HUES64 (cell line): Measurements from ENCODE around the gene DDX1.

ENCODE experiments used
- H3K27ac ChIP-seq: 2 replicates; pipeline ENCODE4 v1.7.0; 2013; ENCODE audit warnings: low read depth, low read length, inconsistent platforms
- H3K27me3 ChIP-seq: 2 replicates; pipeline ENCODE4 v1.6.1; 2013; ENCODE audit warnings: mild to moderate bottlenecking, low read length; ENCODE audit not compliant: insufficient read depth
- H3K36me3 ChIP-seq: 2 replicates; pipeline ENCODE4 v1.6.1; 2013; ENCODE audit warnings: mild to moderate bottlenecking, low read length; ENCODE audit not compliant: insufficient read depth
- H3K4me1 ChIP-seq: 2 replicates; pipeline ENCODE4 v1.6.1; 2013; ENCODE audit warnings: mild to moderate bottlenecking, low read length, moderate library complexity; ENCODE audit not compliant: insufficient read depth
- H3K4me3 ChIP-seq: 2 replicates; pipeline ENCODE4 v1.5.1; 2013; ENCODE audit warnings: mild to moderate bottlenecking, low read length, moderate library complexity
- H3K9ac ChIP-seq: 2 replicates; pipeline ENCODE4 v1.6.1; 2013; ENCODE audit warnings: mild to moderate bottlenecking, low read depth, low read length
- H3K9me3 ChIP-seq: 2 replicates; pipeline ENCODE4 v1.6.1; 2013; ENCODE audit warnings: low read depth, low read length; ENCODE audit not compliant: insufficient read depth
- WGBS: fragments of 150-250, 120-280 bp; methylation state at CpG from one replicate; pipeline ENCODE4 v1.1.7; 2013; ENCODE audit warnings: missing lambda C conversion rate; 5-methylcytosine and 5-hydroxymethylcytosine counted together

The DDX1 gene

DNA sequence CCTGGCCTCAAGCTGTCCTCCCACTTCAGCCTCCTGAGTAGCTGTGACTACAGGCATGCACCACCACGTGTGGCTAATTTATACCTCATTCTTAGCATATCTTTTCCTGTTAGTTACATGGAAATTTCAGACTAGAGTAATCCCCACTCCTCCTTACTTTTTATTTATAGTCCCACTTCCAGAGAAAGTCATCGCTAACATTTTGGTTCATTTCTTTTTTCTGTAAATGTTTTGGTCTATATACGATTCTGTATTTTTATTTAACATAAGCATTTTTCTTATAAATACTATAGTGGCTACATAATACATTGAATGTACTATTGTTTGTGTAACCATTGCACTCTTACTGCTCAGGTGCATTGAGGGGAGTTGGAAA, 42.3 kb downstream of the DDX1 start:
- H3K27ac ChIP-seq, result no peak overlapping the region
- peaks cover 73% of the 10 kb centered on the region for H3K36me3 ChIP-seq
- no peak overlapping the region for H3K4me3 ChIP-seq
- H3K27me3 ChIP-seq, result no peaks in the 10 kb centered on the region
- H3K4me1 ChIP-seq, result peaks cover 14% of the 10 kb centered on the region; the same call in 1 of the 2 replicates
- no peaks in the 10 kb centered on the region for H3K9me3 ChIP-seq
- 90% methylated on average over 1 of the region's 3 CpGs for whole genome bisulfite sequencing
- H3K9ac ChIP-seq, result no peak overlapping the region

DNA sequence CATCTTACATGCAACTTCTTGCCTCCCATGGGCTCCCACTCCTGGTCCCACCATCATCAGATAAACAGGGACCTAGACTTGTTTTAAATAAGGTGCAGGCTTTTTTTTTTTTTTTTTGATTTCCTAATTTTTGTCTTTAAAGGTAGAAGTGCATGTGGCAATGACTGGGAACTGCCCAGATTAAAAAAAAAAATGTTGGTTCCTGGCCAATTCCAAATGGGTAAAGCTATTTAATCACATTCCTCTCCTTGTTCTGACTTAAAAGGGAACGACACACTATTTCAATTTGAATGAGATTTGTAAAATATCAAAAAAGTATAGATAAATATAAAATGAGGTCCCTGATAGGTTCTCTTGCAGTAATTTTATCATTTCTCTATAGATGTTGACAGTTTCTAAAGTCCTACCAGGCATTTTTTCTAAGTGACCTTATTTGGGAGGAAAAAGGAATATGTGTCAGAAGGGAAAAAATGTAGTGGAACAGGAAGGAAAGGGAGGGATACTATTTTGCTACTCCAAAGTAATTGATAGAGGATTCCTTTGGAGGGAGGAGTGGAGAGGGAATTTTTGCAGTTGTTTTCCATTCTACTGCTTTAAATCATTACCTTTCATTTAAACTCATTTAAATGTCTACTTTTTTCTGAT, 43.3 kb downstream of the DDX1 start:
- H3K27me3 ChIP-seq, result no peaks in the 10 kb centered on the region
- WGBS, result no CpG with 5 or more reads among the region's 1 CpG
- H3K4me1 ChIP-seq, result peaks cover 14% of the 10 kb centered on the region; the same call in 1 of the 2 replicates
- peaks cover 63% of the 10 kb centered on the region for H3K36me3 ChIP-seq
- no peak overlapping the region for H3K9ac ChIP-seq
- no peak overlapping the region for H3K4me3 ChIP-seq
- H3K27ac ChIP-seq, result no peak overlapping the region
- no peaks in the 10 kb centered on the region for H3K9me3 ChIP-seq

DNA sequence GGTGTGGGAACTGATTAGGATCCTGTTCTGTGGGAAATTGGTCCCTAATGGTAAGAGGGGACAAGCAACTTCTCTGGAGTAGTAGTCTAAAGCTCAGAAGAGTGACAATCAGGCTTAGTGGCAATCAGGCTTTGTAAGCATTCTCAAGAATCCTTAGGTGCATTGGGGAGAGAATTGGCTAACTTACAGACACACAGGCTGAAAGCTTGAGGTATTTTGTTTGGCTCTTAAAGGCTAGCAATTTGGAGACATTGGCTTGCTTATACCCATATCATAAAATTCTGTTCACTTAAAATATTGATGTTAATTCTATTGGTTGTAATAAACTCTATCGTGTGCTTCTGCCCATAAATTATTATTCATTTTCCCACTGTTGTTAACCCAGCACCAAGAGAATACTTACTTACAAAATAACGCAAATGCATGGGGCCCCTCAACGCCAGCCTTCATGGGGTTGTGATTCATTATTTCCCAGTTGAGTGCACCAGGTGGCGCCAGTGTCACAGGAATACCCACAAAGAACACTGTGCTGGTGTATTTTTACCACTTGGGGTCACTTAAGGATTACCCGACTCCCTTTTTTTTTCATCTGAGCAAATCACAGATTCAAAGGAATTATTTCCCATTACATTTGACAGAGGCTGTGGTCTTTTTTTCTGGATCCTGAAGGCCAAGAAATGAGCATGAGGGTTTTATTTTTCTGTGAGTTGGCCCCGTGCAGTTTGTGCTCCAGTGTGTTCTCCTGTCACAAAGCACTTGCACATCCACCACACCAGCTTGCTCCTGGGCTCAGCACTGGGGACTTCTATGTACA, 45.5 kb downstream of the DDX1 start:
- peaks cover 14% of the 10 kb centered on the region; the same call in 1 of the 2 replicates for H3K4me1 ChIP-seq
- H3K9ac ChIP-seq, result no peak overlapping the region
- H3K36me3 ChIP-seq, result peaks cover 53% of the 10 kb centered on the region
- H3K27me3 ChIP-seq, result no peaks in the 10 kb centered on the region
- H3K9me3 ChIP-seq, result peaks cover 6% of the 10 kb centered on the region; the same call in 1 of the 2 replicates
- no peak overlapping the region for H3K4me3 ChIP-seq
- peak overlapping the region; percentile 16; the same call in 1 of the 2 replicates for H3K27ac ChIP-seq
- 22% methylated on average over 6 of the region's 6 CpGs for WGBS

DNA sequence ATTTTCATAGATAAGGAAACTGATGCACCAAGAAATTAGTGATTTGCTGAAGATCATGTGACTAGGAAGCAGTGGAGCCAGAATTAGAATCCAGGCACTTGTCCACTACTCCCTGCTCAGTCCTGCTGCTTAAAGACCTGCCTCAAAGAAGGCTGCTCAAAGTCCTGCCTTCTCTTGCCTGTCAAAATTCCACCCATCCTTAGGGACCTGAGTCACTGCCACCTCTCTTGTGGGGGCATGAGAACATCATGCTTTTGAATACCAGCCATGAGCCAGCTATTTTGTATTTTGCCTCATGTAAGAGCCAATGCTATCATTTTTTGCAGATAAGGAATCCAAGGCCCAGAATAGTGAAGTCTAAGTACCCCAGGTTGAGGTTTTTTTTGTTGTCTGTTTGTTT, 47.1 kb downstream of the DDX1 start:
- Histone ChIP-seq H3K9ac (no peak overlapping the region), H3K4me3 (no peak overlapping the region), H3K9me3 (peaks cover 6% of the 10 kb centered on the region; the same call in 1 of the 2 replicates), H3K27ac (no peak overlapping the region), H3K36me3 (peaks cover 37% of the 10 kb centered on the region), H3K4me1 (peaks cover 14% of the 10 kb centered on the region; the same call in 1 of the 2 replicates), H3K27me3 (no peaks in the 10 kb centered on the region)

DNA sequence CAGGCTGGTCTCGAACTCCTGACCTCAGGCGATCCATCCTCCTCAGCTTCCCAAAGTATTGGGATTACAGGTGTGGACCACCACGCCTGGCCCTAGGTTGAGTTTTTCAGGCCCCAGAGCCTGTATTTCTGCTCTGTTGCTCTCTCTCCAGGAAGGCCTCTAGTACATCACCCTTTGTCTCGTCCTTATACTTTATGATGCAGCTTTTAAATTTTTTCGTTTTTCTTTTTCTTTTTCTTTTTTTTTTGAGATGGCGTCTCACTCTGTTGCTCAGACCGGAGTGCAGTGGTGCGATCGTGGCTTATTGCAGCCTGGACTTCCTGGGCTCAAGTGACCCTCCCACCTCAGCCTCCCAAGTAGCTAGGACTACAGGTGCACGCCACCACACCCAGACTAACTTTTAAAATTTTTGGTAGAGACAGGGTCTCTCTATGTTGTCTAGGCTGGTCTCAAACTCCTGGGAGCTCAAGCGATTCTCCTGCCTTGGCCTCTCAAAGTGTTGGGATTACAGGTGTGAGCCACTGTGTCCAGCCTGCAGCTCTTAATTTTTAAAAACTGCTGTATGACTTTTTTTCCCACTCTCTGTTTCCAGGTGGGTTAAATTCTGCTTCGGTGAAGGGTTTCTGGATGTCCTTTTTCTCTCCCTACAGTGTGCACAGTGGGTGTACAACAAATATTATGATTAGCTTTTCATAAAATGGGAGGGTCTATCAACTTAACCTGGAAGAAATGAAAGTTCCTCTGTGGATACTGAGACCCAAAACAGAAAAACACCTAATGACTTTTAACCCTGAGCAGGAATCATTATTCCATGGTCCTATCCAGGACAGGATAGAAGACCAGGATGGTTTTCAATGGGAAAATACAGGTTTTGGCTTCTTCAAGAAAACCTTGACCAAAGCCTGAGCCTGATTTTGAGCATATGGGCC, 47.9 kb downstream of the DDX1 start:
- H3K9ac ChIP-seq, result no peak overlapping the region
- 95% methylated on average over 12 of the region's 12 CpGs for WGBS
- peaks cover 28% of the 10 kb centered on the region for H3K36me3 ChIP-seq
- no peak overlapping the region for H3K4me3 ChIP-seq
- peaks cover 13% of the 10 kb centered on the region; the same call in 1 of the 2 replicates for H3K4me1 ChIP-seq
- no peaks in the 10 kb centered on the region for H3K27me3 ChIP-seq
- no peak overlapping the region for H3K27ac ChIP-seq
- peaks cover 6% of the 10 kb centered on the region; the same call in 1 of the 2 replicates for H3K9me3 ChIP-seq

DNA sequence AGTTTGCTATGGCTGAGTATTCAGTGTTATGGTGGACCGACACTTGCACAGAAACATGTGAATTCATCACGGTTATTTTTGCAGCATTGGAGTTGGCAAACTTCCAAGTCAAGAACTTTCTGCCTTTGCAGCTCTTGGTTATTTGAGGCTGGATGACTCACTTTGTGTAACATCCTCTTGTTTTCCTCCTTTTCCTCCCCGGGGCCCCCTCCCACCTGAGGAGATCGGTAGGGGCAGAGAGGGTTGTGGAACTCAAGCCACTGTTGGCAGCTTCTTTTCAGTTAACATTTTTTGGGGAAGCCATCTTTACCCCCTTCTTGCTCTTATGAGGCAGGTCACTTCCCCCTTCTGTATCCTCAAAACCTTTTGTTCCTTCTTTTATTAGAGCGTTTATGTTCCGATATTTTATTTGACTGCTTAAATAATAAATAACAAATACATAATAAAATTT, 48.6 kb downstream of the DDX1 start:
- Histone ChIP-seq H3K9me3 (peaks cover 6% of the 10 kb centered on the region; the same call in 1 of the 2 replicates), H3K9ac (no peak overlapping the region), H3K4me3 (no peak overlapping the region), H3K27me3 (no peaks in the 10 kb centered on the region), H3K36me3 (peaks cover 22% of the 10 kb centered on the region), H3K4me1 (peaks cover 10% of the 10 kb centered on the region; the same call in 1 of the 2 replicates), H3K27ac (no peak overlapping the region)
- WGBS, result 79% methylated on average over 6 of the region's 6 CpGs

DNA sequence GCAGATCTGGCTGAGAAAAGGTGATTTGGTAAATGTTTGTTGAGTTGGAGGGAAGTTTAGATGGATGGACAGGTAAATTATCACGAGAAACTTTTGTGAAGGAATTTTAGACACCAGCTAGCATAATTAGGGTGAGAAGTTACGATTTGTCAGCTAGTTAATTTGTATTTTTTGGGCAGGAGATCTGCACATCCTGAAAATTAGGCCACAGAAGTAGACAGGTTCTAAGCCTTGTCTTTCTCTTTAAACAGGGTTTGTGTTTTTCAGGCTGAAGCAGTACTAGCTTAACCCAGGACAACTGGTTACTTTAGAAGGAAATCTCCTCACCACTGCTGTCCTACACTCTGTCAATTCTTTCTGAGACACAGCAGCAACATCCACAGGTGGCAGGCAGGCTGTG, 49.1 kb downstream of the DDX1 start:
- Histone ChIP-seq H3K9me3 (peaks cover 6% of the 10 kb centered on the region; the same call in 1 of the 2 replicates), H3K4me3 (no peak overlapping the region), H3K27me3 (no peaks in the 10 kb centered on the region), H3K27ac (no peak overlapping the region), H3K4me1 (peaks cover 10% of the 10 kb centered on the region; the same call in 1 of the 2 replicates), H3K36me3 (peaks cover 17% of the 10 kb centered on the region), H3K9ac (no peak overlapping the region)
- 95% methylated on average over 2 of the region's 2 CpGs for WGBS

DNA sequence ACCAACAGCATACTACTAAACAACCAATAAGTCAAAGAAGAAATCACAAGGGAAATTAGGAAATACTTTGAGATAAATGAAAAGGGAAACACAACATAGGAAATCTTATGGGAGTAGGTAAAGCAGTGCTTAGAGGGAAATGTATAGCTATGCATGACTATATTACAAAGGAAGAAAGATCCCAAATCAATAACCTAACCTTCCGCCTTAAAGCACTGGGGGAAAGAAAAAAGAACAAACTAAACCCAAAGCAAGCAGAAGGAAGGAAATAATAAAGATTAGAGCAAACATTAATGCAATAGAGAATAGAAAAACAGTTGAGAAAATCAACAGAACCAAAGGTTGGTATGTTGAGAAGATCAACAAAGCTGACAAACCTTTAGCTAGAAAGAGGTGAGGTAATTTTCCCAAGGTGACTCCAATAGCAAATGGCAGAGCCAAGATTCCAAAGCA, 49.9 kb downstream of the DDX1 start:
- H3K4me3 ChIP-seq, result no peak overlapping the region
- no peak overlapping the region for H3K9ac ChIP-seq
- H3K27ac ChIP-seq, result no peak overlapping the region
- no peaks in the 10 kb centered on the region for H3K27me3 ChIP-seq
- WGBS, result no CpG with 5 or more reads among the region's 1 CpG
- H3K9me3 ChIP-seq, result peaks cover 6% of the 10 kb centered on the region; the same call in 1 of the 2 replicates
- peaks cover 8% of the 10 kb centered on the region; the same call in 1 of the 2 replicates for H3K4me1 ChIP-seq
- H3K36me3 ChIP-seq, result peaks cover 12% of the 10 kb centered on the region

DNA sequence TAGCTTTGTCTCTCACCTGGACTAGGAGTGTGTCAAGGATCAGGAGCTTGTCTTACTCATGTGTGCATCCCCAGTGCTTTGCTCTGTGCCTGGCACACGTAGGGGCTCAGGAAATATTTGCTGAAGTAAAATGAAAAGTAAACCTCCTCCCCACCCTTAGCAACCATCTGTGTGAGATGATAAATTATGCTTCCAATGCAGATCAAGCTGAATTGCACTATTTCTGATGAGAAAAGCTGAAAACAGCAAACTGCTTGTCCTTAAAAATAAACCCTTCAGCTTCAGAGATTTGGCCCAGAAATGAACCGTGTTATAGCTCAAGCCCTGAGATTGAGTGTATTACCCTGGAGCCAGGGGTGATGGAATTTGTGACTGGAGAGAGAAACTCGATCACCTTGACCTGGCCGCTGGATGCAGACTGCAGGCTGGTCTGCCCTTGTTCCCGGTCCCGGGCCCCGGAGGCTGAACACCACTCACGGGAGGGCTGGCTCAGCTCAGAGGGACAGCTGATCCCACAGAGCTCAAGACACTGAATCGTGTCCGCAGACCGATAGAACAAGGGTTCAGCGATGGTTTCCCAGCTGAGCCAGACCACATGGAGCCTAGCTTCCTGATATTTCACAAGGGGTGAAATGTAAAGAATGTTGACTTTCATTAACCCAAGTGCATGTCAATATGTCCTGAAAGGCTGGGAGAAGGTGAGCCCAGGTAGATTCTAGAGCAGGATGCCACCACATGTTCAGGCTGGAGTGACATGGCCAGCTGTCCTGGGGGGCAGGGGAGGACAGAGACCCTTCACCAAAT, 50.5 kb downstream of the DDX1 start:
- H3K9ac ChIP-seq, result no peak overlapping the region
- H3K4me1 ChIP-seq, result peaks cover 5% of the 10 kb centered on the region; the same call in 1 of the 2 replicates
- peaks cover 12% of the 10 kb centered on the region for H3K36me3 ChIP-seq
- WGBS, result 89% methylated on average over 11 of the region's 12 CpGs
- H3K27me3 ChIP-seq, result no peaks in the 10 kb centered on the region
- H3K27ac ChIP-seq, result no peak overlapping the region
- H3K4me3 ChIP-seq, result no peak overlapping the region
- peaks cover 6% of the 10 kb centered on the region; the same call in 1 of the 2 replicates for H3K9me3 ChIP-seq
